Measurements from ENCODE around the gene OTOP1.
"Not testable (repeated sequence)": the region's sequence is repeated elsewhere in the genome, so short reads cannot be mapped to it uniquely, and the experiment has no call there.

DNA sequence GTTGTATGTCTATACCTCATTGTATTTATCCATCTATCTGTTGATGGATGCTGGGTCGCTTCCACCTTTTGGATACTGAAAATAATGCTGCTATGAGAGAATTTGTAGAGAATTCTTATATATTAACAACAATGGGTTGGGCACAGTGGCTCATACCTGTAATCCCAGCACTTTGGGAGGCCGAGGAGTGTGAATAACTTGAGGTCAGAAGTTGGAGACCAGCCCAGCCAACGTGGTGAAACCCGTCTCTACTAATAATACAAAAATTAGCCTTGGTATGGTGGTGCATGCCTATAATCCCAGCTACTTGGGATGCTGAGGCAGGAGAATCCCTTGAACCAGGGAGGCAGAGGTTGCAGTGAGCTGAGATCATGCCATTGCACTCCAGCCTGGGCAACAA lies 13.1 kb downstream of the OTOP1 start:
- TF ChIP-seq, protein P1, sequence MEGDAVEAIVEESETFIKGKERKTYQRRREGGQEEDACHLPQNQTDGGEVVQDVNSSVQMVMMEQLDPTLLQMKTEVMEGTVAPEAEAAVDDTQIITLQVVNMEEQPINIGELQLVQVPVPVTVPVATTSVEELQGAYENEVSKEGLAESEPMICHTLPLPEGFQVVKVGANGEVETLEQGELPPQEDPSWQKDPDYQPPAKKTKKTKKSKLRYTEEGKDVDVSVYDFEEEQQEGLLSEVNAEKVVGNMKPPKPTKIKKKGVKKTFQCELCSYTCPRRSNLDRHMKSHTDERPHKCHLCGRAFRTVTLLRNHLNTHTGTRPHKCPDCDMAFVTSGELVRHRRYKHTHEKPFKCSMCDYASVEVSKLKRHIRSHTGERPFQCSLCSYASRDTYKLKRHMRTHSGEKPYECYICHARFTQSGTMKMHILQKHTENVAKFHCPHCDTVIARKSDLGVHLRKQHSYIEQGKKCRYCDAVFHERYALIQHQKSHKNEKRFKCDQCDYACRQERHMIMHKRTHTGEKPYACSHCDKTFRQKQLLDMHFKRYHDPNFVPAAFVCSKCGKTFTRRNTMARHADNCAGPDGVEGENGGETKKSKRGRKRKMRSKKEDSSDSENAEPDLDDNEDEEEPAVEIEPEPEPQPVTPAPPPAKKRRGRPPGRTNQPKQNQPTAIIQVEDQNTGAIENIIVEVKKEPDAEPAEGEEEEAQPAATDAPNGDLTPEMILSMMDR (IDR thresholded peaks at IDR 0.05) = not testable (repeated sequence)
- TF ChIP-seq EP300 (IDR thresholded peaks at IDR 0.05) = not testable (repeated sequence)
